ENCODE results near the gene ITPR3.

Gene ITPR3

DNA sequence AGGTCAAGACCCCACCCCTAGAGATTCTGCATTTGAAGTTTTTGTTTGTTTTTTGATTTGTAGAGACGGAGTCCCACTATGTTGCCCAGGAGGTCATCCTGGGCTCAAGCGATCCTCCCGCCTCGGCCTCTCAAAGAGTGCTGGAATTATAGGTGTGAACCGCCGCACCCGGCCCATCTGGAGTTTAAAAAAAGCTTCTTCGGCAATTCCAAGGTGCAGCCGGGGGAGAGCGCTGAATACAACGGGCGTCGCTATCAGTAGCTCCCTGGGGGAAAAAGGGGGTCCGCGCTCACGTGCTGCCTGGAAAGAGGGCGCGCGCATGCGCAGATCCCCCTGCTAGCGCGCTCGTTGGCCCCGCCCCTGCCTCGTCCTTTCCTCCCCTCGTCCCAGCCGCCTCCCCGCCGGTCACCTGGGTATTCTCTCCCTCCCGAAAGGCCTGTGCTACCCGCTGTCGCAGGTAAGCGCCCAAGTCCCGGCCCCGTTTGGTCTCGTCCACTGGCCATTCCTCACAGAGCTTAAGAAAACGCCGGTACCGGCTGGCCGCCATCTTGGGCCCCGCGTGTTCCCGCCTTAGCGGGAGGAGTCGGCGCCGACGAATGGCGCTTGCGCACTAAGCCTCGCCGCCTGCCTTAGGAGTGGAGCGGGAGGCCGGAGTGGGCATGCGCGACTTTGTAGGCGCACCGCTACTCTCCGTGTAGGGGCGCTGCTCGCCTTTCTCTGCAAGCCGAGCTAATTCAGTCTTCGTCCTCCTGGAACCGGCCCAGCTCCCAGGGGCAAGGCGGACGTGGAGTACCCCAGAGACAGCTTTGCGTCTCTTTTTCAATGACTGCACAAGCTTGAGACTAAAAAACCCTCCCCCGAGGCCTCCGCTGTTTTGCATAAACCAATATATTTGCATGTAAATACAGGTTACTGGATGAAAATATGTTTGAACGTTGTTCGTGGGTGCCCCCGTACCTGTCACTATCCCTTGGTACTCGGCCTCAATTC, 90.3 kb downstream of the ITPR3 start, which contains the start of gene UQCC2:
Gene UQCC2, minus strand, starts transcription at position 561 of the 990 bp plus-strand sequence. Its CDS starts 14 bp downstream, at position 547.
- in situ Hi-C loops (cut with MboI; ENCODE audit: low sequenced_read_pairs), result no loop called here

GRCh38 chr6:33712914-33713313, 91.8 kb downstream of the ITPR3 start:
- in situ Hi-C loops (cut with MboI; ENCODE audit: low sequenced_read_pairs), result no loop called here

DNA sequence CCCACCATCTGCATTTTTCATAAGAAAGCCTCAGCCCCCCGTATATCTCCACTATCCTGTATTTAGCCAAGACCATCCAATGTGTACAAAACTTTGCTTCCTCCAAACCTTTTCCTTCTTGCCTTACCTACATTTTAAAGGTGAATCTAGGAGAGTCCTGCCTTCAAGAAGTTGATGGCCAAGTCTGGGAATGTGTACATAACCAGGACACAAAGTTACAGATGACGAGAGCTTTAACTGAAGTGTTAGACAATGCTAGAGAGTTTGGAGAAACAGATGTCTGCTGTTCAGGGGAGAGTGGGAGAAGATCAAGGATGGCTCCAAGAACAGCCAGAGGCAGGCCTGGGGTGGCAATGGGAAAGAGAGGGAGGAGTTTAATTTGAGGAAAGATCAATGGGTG, 92.7 kb downstream of the ITPR3 start:
- in situ Hi-C loops (cut with MboI; ENCODE audit: low sequenced_read_pairs), result no loop called here

- in situ Hi-C loops (cut with MboI; ENCODE audit: low sequenced_read_pairs), result no loop called here
Observed at GRCh38 chr6:33714385-33715040, 93.4 kb downstream of the ITPR3 start.

DNA sequence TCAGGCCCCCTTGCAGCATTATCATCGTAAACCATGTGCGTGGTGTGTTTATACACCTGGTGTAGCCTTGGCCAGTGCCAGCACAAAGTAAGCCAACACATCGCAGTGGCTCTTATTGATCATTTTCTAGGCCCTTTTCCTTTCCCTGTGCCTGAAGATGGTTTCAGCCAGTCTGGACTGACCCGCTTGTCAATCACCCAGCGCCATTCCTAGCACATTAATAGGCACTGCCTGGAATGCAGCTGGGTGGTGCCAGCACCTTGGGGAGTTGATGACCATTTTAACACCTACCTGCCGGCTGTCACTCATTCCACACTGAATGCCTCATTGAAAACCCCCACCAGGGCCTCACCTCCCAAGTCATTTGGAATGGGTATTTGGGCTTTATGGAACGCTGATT, 95.3 kb downstream of the ITPR3 start:
- in situ Hi-C loops (cut with MboI; ENCODE audit: low sequenced_read_pairs), result no loop called here

- in situ Hi-C loops (cut with MboI; ENCODE audit: low sequenced_read_pairs), result no loop called here
Observed at GRCh38 chr6:33716890-33717632, 95.9 kb downstream of the ITPR3 start.

GRCh38 chr6:33717934-33718455, 96.9 kb downstream of the ITPR3 start:
- in situ Hi-C loops (cut with MboI; ENCODE audit: low sequenced_read_pairs), result no loop called here

DNA sequence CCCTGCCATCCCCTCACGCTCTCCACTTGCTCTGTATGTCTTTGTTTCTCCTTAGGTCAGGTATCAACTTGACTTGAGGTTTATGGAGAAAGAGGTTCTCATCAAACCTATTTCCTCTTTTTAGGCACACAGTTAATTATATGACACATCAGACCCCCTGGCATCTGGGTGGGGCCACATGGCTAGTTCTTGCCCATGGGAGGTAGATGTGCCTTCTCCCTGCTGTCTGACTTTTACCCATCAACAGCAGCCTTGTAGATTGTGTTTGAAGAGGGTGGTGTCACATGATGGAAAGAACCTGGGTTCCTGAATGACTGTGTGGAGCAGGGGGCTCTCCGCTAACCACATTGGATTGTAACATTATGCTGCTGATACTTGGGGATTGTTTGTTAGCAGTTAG, 97.6 kb downstream of the ITPR3 start:
- in situ Hi-C loops (cut with MboI; ENCODE audit: low sequenced_read_pairs), result no loop called here

GRCh38 chr6:33719326-33719987, 98.3 kb downstream of the ITPR3 start:
- in situ Hi-C loops (cut with MboI; ENCODE audit: low sequenced_read_pairs), result no loop called here

DNA sequence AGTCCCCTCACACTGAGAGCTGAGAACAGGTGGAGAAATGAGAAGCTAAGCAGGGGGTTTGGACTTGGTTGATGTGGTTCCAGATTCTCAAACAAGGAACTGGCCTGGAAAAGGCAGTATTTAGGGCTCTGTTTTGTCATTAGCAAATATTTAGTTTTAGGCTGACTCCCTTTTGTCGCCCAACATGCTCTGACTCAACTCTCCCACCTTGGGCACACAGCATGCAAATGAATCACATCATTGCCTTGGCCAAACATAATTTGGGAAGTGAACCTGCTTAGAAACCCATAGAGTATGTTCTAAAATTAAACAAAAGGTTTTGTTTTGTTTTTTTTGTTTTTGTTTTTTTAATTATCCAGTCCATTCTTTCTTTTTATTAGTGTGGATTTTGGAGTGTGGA, 99.9 kb downstream of the ITPR3 start:
- in situ Hi-C loops (cut with MboI; ENCODE audit: low sequenced_read_pairs), result no loop called here

- in situ Hi-C loops (cut with MboI; ENCODE audit: low sequenced_read_pairs), result no loop called here
Observed at GRCh38 chr6:33721508-33721907, 100.4 kb downstream of the ITPR3 start.

DNA sequence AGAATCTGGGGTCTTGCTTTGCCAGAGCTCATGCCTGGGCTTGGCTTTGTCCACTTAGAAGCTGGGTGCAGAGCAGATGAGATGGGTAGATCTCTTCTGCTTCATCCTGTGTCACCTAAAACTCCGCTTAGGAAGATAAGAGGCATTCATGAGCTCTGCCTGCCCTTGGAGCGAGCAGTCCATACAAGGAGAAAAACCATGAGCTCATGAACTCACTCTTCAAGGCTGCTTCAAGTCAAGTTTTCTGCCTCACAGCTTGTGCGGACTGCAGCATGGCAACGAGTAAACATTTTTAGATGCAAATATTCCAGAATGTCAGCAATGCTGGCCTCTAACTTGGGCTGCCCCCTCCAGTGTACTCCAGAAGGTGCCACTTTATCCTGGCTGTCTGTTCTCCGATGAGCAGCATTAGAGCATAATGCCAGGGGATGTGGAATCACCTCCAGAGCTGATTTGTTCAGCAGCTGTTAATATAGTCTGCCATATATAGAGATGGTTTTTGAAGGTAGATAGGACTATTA, 101.0 kb downstream of the ITPR3 start:
- in situ Hi-C loops (cut with MboI; ENCODE audit: low sequenced_read_pairs), result no loop called here

DNA sequence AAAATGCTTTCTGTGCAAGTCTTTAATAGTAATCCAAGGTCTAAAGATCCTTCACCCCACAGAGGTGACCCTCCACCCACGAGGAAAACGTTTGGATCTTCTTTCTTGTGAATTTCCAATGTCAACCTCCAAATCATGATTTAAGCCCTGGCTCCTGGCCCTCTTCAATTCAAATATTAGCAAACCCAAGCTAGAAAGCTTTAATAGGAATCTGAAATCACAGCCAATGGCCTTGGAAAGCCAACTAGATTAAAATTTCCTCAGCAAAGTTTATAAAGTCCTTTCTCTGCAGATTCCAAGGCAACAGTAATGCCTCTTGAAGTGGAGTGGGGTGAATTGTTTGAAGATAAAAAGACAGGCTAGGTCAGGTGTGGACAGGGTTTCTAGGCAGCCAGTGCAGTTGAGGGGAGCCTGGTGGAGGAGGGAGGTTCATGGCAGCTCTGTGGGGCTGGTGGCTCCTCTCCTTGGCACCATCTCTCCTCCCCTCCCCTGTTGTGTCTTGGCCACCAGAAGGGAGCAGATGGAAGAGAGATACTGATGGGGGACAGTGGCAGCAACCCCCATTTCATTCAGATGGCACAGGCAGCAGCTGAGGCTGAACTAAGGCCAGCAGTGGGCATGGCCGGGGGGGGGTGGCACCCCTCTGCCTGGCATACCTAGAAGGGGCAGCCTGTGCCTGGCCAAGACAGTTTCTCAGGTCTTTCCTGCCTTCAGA, 102.4 kb downstream of the ITPR3 start:
- in situ Hi-C loops (cut with MboI; ENCODE audit: low sequenced_read_pairs), result no loop called here

- in situ Hi-C loops (cut with MboI; ENCODE audit: low sequenced_read_pairs), result no loop called here
Observed at GRCh38 chr6:33724102-33725023, 103.2 kb downstream of the ITPR3 start.

GRCh38 chr6:33725222-33725621, 104.1 kb downstream of the ITPR3 start:
- in situ Hi-C loops (cut with MboI; ENCODE audit: low sequenced_read_pairs), result no loop called here

GRCh38 chr6:33725891-33726673, 105.0 kb downstream of the ITPR3 start:
- in situ Hi-C loops (cut with MboI; ENCODE audit: low sequenced_read_pairs), result no loop called here

- in situ Hi-C loops (cut with MboI; ENCODE audit: low sequenced_read_pairs), result no loop called here
Observed at GRCh38 chr6:33726696-33727095, 105.6 kb downstream of the ITPR3 start.

- in situ Hi-C loops (cut with MboI; ENCODE audit: low sequenced_read_pairs), result no loop called here
Observed at GRCh38 chr6:33727126-33727525, 106.0 kb downstream of the ITPR3 start.

All from hTERT RPE-1 (cell line).